CD4-positive, alpha-beta T cell (primary cell): Measurements from ENCODE around the gene DUSP14. TPM values are rescaled to one million over a fixed set of nuclear protein-coding genes. Genes with fewer than 3 reads are reported as not detected.

Source experiments
- ATAC-seq: fragments of 200-7000 bp; cut with Tn5 transposase; one replicate; pipeline ENCODE4 v1.10.0; 2022; ENCODE audit warnings: mild to moderate bottlenecking; ENCODE audit not compliant: poor library complexity
- CTCF ChIA-PET: fragments of 350-600 bp; sonication (Branson Sonifier 250); formaldehyde crosslinking; loops from one replicate; lab custom pipeline; 2021; ENCODE audit warnings: antibody characterized with exemption, inconsistent platforms; lab: Charles Lee
- POLR2A ChIA-PET: fragments of 350-600 bp; sonication (Branson Sonifier 250); formaldehyde crosslinking; loops from one replicate; lab custom pipeline; 2021; ENCODE audit warnings: antibody characterized with exemption, inconsistent platforms; lab: Charles Lee
- DNase-seq, 14 experiments: peaks; one replicate each; pipeline ENCODE4 v3.0.0-alpha.2; 2013 to 2020; ENCODE audit warnings: mixed read lengths in 2 of 14
- H3K27ac ChIP-seq, 2 donors: one replicate each; pipeline versions ENCODE4 v1.5.1 to v1.7.0; 2013; ENCODE audit warnings: low read length in 2 of 2, low read depth in 1 of 2, mild to moderate bottlenecking in 1 of 2
- H3K27me3 ChIP-seq, 2 experiments: 1 replicate in 1 of 2; 2 replicates in 1 of 2; pipeline versions ENCODE4 v1.6.1 to v1.7.0; 2013; ENCODE audit warnings: low read length in 2 of 2, control low read depth in 1 of 2, mild to moderate bottlenecking in 1 of 2, moderate library complexity in 1 of 2; ENCODE audit not compliant: insufficient read depth in 2 of 2, control insufficient read depth in 1 of 2
- H3K36me3 ChIP-seq: one replicate; pipeline ENCODE4 v1.6.1; 2013; ENCODE audit warnings: low read length, control low read depth; ENCODE audit not compliant: insufficient read depth
- H3K4me1 ChIP-seq: one replicate; pipeline ENCODE4 v1.6.1; 2013; ENCODE audit warnings: low read length, control low read depth; ENCODE audit not compliant: insufficient read depth
- H3K4me3 ChIP-seq: one replicate; pipeline ENCODE4 v1.5.1; 2013; ENCODE audit warnings: mild to moderate bottlenecking, low read length, moderate library complexity
- H3K9me3 ChIP-seq, 2 experiments: 1 replicate in 1 of 2; 2 replicates in 1 of 2; pipeline versions ENCODE4 v1.6.1 to v1.7.0; 2013; ENCODE audit warnings: low read length in 2 of 2, mild to moderate bottlenecking in 2 of 2, control low read depth in 1 of 2, moderate library complexity in 1 of 2; ENCODE audit not compliant: control insufficient read depth in 1 of 2, insufficient read depth in 1 of 2
- H3K27ac Mint-ChIP-seq: one replicate; pipeline ENCODE4 v1.8.0; 2020; ENCODE audit warnings: mixed read lengths
- H3K27me3 Mint-ChIP-seq: one replicate; pipeline ENCODE4 v1.8.0; 2021; ENCODE audit warnings: mixed read lengths
- H3K36me3 Mint-ChIP-seq: one replicate; pipeline ENCODE4 v1.8.0; 2021; ENCODE audit warnings: low read depth, mixed read lengths
- H3K4me1 Mint-ChIP-seq: one replicate; pipeline ENCODE4 v1.8.0; 2021; ENCODE audit warnings: low read depth, mixed read lengths
- H3K4me3 Mint-ChIP-seq: one replicate; pipeline ENCODE4 v1.8.0; 2020; ENCODE audit warnings: mild to moderate bottlenecking, mixed read lengths
- H3K9me3 Mint-ChIP-seq: one replicate; pipeline ENCODE4 v1.8.0; 2020; ENCODE audit warnings: mixed read lengths
- CTCF ChIP-seq: fragments of 200-600 bp; IDR thresholded peaks from one replicate; pipeline ENCODE4 v1.8.0; 2022; ENCODE audit warnings: antibody characterized with exemption, mild to moderate bottlenecking
- intact Hi-C, 2 experiments: fragments of 100-400 bp; cut with DNase I in 1 of 2; cut with micrococcal nuclease in 1 of 2; formaldehyde crosslinking; loops; one replicate each; pipeline versions ENCODE4 v1.15.1 to v1.9.0; 2023 to 2025; cut with DNase I, micrococcal nuclease
- total RNA-seq, 174 experiments: library from RNA in 2 of 174; stranded (reverse) in 2 of 174; gene quantifications; one replicate each; pipeline ENCODE4 v1.2.3 and lab custom pipeline; 2021 to 2026

Gene DUSP14
- total RNA-seq, 2 experiments from 2014 or later, result 4.4 to 4.9 TPM

- H3K4me1 Mint-ChIP-seq, result peaks cover 5% of the 10 kb centered on the region
- no peaks in the 10 kb centered on the region for H3K27me3 Mint-ChIP-seq
- Histone ChIP-seq H3K9me3 (no peaks in the 10 kb centered on the region), H3K36me3 (peaks cover 59% of the 10 kb centered on the region), H3K4me3 (no peak overlapping the region), H3K27me3 (no peaks in the 10 kb centered on the region), H3K4me1 (peaks cover 2% of the 10 kb centered on the region), H3K27ac (no peak overlapping the region)
- intact Hi-C loops, result no loop called here
- H3K4me3 Mint-ChIP-seq, result no peak overlapping the region
- no peak for TF ChIP-seq CTCF
- CTCF ChIA-PET, result interaction anchor here (0.6 kb wide), 1 partner anchor 122 kb away, joined by 3 read pairs; no protein-coding TSS in a partner anchor
- DNase-seq (no peak), ATAC-seq (no peak)
- H3K9me3 Mint-ChIP-seq, result no peaks in the 10 kb centered on the region
- POLR2A ChIA-PET, result no interaction called here
- no peak overlapping the region for H3K27ac Mint-ChIP-seq
- peaks cover 78% of the 10 kb centered on the region for H3K36me3 Mint-ChIP-seq
Observed at GRCh38 chr17:37470181-37470580, 19.5 kb upstream of the DUSP14 start.

GRCh38 chr17:37475731-37476420 is 13.8 kb upstream of the DUSP14 start:
- DNase-seq (peak in 2 of 14 experiments; percentile 6 to 26), ATAC-seq (no peak)
- Histone ChIP-seq H3K9me3 (no peaks in the 10 kb centered on the region), H3K27ac (no peak overlapping the region), H3K4me3 (no peak overlapping the region), H3K36me3 (peaks cover 63% of the 10 kb centered on the region), H3K4me1 (no peaks in the 10 kb centered on the region), H3K27me3 (no peaks in the 10 kb centered on the region)
- no peaks in the 10 kb centered on the region for H3K9me3 Mint-ChIP-seq
- no peak overlapping the region for H3K4me3 Mint-ChIP-seq
- H3K36me3 Mint-ChIP-seq, result peaks cover 76% of the 10 kb centered on the region
- POLR2A ChIA-PET, result interaction anchor here (1.4 kb wide), 1 partner anchor 12 kb away, joined by 4 read pairs; no protein-coding TSS in a partner anchor
- CTCF ChIA-PET, result no interaction called here
- H3K27ac Mint-ChIP-seq, result no peak overlapping the region
- no peaks in the 10 kb centered on the region for H3K27me3 Mint-ChIP-seq
- intact Hi-C loops, result no loop called here
- TF ChIP-seq CTCF, result no peak
- no peaks in the 10 kb centered on the region for H3K4me1 Mint-ChIP-seq

DNA sequence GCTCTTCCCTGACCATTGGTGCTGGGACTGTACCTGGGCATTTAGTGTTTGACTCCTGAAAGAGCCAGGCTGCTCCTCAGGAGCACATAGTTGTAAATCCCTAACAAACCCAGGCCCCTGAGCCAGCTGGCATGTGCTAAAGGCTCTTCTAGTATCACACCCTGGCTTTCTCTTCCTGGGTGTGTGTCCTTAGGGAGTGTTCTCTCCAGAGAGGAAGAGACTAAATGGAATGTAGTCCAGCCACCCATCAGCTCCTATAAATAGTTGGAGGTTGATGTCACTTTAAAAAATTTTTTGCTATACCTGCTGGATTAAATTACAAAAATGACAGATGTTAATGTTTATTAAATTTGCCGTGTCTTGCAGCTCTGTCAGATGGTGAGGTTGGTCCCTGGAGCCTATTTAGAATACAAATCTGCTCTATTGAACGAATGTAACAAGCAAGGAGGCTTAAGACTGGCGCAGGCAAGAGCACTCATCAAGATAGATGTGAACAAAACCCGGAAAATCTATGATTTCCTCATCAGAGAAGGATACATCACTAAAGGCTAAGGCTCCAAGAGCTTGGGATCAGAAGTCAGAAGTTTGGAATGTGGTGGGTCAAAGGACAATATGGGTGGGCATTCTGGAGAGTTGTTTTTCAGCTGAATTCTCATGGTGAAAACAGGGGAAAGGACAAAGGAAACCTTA is 13.1 kb upstream of the DUSP14 start:
- Mint-ChIP-seq H3K27ac (no peak overlapping the region), H3K4me1 (no peaks in the 10 kb centered on the region), H3K4me3 (no peak overlapping the region), H3K27me3 (no peaks in the 10 kb centered on the region), H3K9me3 (no peaks in the 10 kb centered on the region), H3K36me3 (peaks cover 70% of the 10 kb centered on the region)
- Histone ChIP-seq H3K4me1 (no peaks in the 10 kb centered on the region), H3K27ac (no peak overlapping the region), H3K9me3 (no peaks in the 10 kb centered on the region), H3K36me3 (peaks cover 58% of the 10 kb centered on the region), H3K4me3 (no peak overlapping the region), H3K27me3 (no peaks in the 10 kb centered on the region)
- ChIA-PET POLR2A (interaction anchor here (1.4 kb wide), 1 partner anchor 12 kb away, joined by 4 read pairs; no protein-coding TSS in a partner anchor), CTCF (interaction anchor here (0.6 kb wide), 1 partner anchor 114 kb away, joined by 3 read pairs; no protein-coding TSS in a partner anchor)
- ATAC-seq (no peak), DNase-seq (no peak)
- intact Hi-C loops, result no loop called here
- no peak for TF ChIP-seq CTCF
